GM19043 (cell line): ENCODE measurements around the gene DACH2.

Experiments used
- ATAC-seq: cut with Tn5 transposase; IDR thresholded peaks from one replicate; pipeline ENCODE4 v1.9.1; 2021; ENCODE audit warnings: low read depth; ENCODE audit not compliant: unreplicated experiment

DACH2 gene

DNA sequence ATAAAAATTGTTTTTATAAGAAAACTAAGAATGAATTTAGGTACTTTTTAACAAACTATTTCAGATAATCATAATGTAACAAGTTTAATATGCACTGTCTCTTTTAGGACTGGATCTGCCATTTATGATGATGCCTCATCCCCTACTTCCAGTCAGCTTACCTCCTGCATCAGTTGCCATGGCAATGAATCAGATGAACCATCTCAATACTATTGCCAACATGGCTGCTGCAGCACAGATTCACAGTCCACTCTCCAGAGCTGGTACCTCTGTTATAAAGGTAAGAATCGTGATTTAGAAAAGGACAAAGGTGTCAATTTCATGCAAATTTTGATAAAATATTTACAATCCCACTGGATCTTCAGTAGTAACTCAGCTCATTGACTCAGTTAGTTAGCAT is 566.2 kb downstream of the DACH2 start:
- ATAC-seq, result no peak

DNA sequence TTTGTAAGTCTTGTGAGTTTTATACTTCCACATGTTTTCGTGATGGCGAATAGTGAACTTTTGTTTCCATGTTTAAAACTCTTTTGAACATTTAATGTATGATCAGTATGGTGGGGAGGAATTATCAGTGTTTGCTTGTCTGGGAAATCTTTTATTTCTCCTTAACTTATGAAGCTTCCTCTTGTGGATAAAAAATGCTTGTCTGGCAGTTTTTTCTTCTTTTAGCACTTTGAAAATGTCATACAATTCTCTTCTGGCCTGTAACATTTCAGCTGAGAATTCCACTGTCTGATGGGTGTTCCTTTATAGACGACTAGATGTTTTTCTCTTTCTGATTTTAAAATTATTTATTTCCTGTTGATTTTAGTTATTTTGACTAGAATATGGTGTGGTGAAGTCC is 576.0 kb downstream of the DACH2 start:
- ATAC-seq, result no peak

DNA sequence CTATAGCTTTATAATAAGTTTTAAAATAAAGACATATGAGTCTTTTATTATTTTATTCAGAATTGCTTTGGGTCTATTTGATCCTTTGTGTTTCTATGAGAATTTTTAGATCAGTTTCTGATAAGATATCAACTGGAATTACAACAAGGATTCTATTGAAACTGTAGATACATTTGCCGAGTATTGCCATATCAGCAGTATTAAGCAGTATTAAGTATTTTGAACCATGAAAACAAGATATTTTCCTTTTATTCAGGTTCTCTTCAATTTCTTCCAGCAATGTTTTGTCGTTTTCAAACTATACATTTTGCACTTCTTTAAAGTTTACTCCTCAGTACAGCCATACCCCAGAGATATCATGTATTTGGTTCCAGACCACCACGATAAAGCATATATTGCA is 598.8 kb downstream of the DACH2 start:
- no peak for ATAC-seq

DNA sequence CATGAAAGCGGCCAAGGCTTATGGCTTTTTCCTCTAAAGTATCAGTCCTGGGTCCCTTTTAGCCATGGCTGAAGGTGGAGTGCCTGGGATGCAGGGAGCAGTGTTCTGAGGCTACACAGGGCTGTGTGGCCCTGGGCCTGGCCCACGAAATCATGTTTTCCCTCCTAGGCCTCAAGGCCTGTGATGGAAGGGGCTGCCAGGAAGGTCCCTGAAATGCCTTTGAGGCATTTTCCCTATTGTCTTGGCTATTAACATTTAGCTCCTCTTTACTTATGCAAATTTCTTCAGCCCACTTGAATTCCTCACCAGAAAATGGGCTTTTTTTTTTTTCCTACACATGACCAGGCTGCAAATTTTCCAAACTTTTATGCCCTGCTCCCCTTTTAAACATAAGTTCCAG is 657.0 kb downstream of the DACH2 start:
- ATAC-seq, result no peak

DNA sequence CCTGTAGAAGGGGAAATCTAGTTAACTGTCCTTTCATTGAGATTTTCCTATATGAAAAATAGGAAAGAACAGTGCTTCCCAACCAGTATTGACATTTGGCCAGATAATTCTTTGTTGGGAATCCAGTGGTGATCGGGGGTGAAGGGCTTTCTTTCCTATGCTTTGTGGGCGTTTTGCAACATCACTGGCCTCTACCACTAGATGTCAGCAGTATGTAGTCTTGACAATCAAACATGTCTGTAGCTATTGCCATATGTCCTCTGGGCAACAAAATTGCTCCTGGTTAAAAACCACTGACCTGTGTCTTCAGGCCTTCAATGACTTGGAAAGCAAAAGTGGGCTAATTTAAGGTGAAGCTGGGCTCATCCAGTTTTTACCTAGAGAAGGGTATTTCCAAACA is 658.5 kb downstream of the DACH2 start:
- ATAC-seq, result no peak

DNA sequence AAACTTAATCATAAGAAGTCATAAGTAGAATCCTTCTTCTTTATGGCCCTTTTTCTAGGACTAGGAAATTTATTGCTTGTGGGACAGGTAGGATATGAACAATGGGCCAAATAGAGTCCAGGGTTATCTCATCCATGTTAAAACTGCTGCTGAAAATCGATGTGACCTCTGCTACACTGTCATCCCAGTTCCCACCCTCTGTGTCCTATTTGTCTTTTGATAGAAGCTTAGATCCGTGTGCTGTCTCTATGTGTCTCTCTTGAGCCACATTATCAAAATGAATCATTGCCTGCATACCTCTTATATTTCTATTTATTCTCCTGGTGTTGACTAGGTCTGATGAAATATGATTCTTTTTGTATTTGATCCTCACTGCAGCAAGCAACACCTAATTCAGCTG is 661.4 kb downstream of the DACH2 start:
- no peak for ATAC-seq

DNA sequence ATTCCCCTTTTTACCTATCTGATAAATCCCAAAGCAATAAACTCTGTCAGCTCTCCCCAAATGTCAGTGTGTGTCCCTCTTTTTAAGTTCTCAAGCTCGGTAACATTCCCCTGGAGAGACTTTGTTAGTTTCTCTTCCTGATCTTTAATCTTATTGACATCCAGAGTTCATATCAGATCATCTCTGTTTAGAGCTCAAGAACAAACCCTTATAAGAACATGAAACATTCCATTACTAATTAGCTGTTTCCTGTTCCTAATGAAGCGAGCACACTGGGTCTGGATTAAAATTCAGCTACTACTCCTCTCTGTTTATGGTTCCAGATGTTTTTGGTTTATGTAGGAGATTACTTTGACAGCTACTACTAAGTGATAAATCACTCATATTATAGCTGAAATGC is 681.5 kb downstream of the DACH2 start:
- ATAC-seq, result no peak

DNA sequence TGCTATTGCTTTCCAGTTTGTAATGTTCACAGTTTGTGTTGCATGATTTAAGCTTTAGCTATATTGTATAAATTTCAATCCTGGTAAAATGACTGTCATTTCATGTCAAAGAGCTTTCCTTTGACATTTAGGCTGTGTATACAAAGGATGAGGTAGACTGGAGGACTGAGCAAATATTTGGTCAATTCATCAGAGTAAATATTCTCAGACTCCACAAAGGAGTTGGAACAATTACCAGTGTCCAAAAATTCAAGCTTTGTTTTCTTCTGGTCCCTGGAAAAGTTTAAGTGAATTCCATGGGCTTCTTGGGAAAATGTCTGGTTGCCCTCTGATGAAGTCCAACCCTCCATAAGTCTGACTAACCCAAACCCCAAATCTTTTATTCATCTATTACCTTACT is 682.4 kb downstream of the DACH2 start:
- ATAC-seq, result no peak

DNA sequence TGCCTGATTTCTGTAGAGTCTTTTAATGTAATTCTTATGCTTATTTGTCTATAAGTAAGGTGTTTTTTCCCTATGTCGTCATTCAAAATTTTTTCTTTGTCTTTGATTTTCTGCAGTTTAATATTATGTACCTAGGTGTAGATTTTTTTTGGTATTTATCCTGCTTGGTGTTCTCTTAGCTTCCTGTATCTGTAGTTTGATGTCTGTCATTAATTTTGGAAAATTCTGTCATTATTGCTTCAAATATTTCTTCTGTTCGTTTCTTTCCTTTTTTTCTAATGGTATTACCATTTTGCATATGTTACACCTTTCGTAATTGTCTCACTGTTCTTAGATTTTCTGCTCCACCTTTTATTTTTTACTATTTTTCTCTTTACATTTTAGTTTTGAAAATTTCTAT is 696.9 kb downstream of the DACH2 start:
- ATAC-seq, result no peak
